ENCODE data around the gene C1QTNF1. TPM values are rescaled to one million over a fixed set of nuclear protein-coding genes. Genes with fewer than 3 reads are reported as not detected.
A peak's percentile ranks its signal among the peaks of the same experiment; 100 is the strongest.

C1QTNF1 gene
- total and polyA plus RNA-seq, 9 of the 15 experiments (the other 6 are each of a cell fraction or from before 2014, with no cell fraction given): 0.09 TPM; not detected in 8

DNA sequence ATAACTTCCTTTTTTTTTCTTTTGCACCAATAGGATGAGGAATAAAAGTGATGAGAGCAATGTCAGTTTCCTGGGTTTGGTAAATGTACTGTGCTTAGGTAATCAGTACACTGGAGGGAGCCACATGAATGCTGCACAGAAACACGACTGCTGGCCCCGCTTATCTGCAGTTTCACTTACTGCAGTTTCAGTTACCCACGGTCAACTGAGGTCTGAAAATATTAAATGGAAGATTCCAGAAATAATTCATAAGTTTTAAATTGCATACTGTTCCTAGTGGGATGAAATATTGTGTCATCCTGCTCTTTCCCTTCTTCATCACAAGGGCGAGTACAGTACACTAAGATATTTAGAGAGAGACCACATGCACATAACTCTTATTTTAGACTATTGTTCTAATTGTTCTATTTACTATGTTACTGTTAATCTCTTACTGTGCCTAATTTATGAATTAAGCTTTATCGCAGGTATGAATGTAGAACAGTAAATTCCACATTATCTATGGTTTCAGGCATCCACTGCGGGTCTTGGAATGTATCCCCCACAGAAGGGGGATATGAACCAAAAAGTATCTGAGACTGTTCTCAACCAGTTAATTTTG lies 37.8 kb upstream of the C1QTNF1 start (continued):
- TF ChIP-seq, protein P1, sequence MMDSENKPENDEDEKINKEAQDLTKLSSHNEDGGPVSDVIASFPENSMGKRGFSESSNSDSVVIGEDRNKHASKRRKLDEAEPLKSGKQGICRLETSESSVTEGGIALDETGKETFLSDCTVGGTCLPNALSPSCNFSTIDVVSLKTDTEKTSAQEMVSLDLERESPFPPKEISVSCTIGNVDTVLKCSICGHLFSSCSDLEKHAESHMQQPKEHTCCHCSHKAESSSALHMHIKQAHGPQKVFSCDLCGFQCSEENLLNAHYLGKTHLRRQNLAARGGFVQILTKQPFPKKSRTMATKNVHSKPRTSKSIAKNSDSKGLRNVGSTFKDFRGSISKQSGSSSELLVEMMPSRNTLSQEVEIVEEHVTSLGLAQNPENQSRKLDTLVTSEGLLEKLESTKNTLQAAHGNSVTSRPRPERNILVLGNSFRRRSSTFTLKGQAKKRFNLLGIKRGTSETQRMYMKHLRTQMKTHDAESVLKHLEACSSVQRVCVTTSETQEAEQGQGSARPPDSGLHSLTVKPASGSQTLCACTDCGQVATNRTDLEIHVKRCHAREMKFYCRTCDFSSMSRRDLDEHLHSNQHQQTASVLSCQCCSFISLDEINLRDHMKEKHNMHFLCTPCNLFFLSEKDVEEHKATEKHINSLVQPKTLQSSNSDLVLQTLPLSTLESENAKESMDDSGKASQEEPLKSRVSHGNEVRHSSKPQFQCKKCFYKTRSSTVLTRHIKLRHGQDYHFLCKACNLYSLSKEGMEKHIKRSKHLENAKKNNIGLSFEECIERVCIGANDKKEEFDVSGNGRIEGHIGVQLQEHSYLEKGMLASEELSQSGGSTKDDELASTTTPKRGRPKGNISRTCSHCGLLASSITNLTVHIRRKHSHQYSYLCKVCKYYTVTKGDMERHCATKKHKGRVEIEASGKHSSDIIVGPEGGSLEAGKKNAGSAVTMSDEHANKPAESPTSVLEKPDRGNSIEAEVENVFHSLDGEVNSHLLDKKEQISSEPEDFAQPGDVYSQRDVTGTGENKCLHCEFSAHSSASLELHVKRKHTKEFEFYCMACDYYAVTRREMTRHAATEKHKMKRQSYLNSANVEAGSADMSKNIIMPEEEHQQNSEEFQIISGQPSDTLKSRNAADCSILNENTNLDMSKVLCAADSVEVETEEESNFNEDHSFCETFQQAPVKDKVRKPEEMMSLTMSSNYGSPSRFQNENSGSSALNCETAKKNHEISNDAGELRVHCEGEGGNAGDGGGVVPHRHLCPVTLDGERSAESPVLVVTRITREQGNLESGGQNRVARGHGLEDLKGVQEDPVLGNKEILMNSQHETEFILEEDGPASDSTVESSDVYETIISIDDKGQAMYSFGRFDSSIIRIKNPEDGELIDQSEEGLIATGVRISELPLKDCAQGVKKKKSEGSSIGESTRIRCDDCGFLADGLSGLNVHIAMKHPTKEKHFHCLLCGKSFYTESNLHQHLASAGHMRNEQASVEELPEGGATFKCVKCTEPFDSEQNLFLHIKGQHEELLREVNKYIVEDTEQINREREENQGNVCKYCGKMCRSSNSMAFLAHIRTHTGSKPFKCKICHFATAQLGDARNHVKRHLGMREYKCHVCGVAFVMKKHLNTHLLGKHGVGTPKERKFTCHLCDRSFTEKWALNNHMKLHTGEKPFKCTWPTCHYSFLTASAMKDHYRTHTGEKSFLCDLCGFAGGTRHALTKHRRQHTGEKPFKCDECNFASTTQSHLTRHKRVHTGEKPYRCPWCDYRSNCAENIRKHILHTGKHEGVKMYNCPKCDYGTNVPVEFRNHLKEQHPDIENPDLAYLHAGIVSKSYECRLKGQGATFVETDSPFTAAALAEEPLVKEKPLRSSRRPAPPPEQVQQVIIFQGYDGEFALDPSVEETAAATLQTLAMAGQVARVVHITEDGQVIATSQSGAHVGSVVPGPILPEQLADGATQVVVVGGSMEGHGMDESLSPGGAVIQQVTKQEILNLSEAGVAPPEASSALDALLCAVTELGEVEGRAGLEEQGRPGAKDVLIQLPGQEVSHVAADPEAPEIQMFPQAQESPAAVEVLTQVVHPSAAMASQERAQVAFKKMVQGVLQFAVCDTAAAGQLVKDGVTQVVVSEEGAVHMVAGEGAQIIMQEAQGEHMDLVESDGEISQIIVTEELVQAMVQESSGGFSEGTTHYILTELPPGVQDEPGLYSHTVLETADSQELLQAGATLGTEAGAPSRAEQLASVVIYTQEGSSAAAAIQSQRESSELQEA (IDR thresholded peaks at IDR 0.05; ENCODE audit: low read depth): peak; percentile 27; the same call in 1 of the 2 replicates
- TF ChIP-seq ZFP30 (CRISPR knock-in tag; IDR thresholded peaks at IDR 0.05; ENCODE audit: borderline replicate concordance) (no peak), ZNF668 (CRISPR knock-in tag; IDR thresholded peaks at IDR 0.05) (0 out of 2 replicates have a peak, but pooled peaks have one; percentile 43), BHLHE40 (IDR thresholded peaks at IDR 0.05; ENCODE audit: low read length) (no peak), ZNF282 (CRISPR knock-in tag; IDR thresholded peaks at IDR 0.05) (no peak), JUND (IDR thresholded peaks at IDR 0.05; ENCODE audit: borderline replicate concordance, low read depth, low read length) (peak; percentile 37; the same call in 1 of the 2 replicates), JUND (tag; IDR thresholded peaks at IDR 0.05; ENCODE audit: borderline replicate concordance, low read depth, low read length) (no peak; the same call in 2 of the 3 replicates), GATAD2A (IDR thresholded peaks at IDR 0.05) (no peak), RAD51 (IDR thresholded peaks at IDR 0.05; ENCODE audit: borderline replicate concordance, low read depth) (no peak), NFIC (IDR thresholded peaks at IDR 0.05) (no peak), TAF7 (tag; IDR thresholded peaks at IDR 0.05) (no peak), NCOA1 (IDR thresholded peaks at IDR 0.05; ENCODE audit: low read depth) (no peak), HMG20A (CRISPR knock-in tag; conservative IDR thresholded peaks at IDR 0.05) (no peak)

Data from K562 (cell line).